GM23248 (cell line): ENCODE results near the gene MSH5. TPM values are rescaled to one million over a fixed set of nuclear protein-coding genes. Genes with fewer than 3 reads are reported as not detected.

Experiments used
- DNase-seq: peaks from one replicate; pipeline ENCODE4 v3.0.0-alpha.2; 2015
- H2AFZ ChIP-seq: fragments of 200-600 bp; sonication (generic); 2 replicates; pipeline ENCODE4 v1.6.1; 2016; ENCODE audit warnings: antibody characterized with exemption
- H3F3A ChIP-seq: fragments of 200-600 bp; sonication (generic); 2 replicates; pipeline ENCODE4 v1.6.1; 2016; ENCODE audit warnings: mild to moderate bottlenecking, antibody characterized with exemption, mixed run types; ENCODE audit not compliant: insufficient read depth
- H3K27ac ChIP-seq: fragments of 200-600 bp; sonication (generic); 2 replicates; pipeline ENCODE4 v1.5.1; 2016; ENCODE audit warnings: mild to moderate bottlenecking
- H3K27me3 ChIP-seq: fragments of 200-600 bp; sonication (generic); replicated peaks from 2 replicates; pipeline ENCODE4 v1.6.1; 2016; ENCODE audit warnings: mild to moderate bottlenecking; ENCODE audit not compliant: insufficient read depth
- H3K36me3 ChIP-seq: fragments of 200-600 bp; sonication (generic); 2 replicates; pipeline ENCODE4 v1.6.1; 2016; ENCODE audit warnings: low read depth, mild to moderate bottlenecking
- H3K4me1 ChIP-seq: fragments of 200-600 bp; sonication (generic); 2 replicates; pipeline ENCODE4 v1.6.1; 2016; ENCODE audit warnings: mild to moderate bottlenecking; ENCODE audit not compliant: insufficient read depth
- H3K4me2 ChIP-seq: fragments of 200-600 bp; sonication (generic); one replicate; pipeline ENCODE4 v1.6.1; 2016; ENCODE audit warnings: mild to moderate bottlenecking; ENCODE audit not compliant: unreplicated experiment
- H3K4me3 ChIP-seq: fragments of 200-600 bp; sonication (generic); 2 replicates; pipeline ENCODE4 v1.5.1; 2016; ENCODE audit warnings: mild to moderate bottlenecking
- H3K79me2 ChIP-seq: fragments of 200-600 bp; sonication (generic); 2 replicates; pipeline ENCODE4 v1.6.1; 2016; ENCODE audit warnings: mild to moderate bottlenecking; ENCODE audit not compliant: insufficient read depth
- H3K9ac ChIP-seq: fragments of 200-600 bp; sonication (generic); 2 replicates; pipeline ENCODE4 v1.6.1; 2016; ENCODE audit warnings: mild to moderate bottlenecking
- H3K9me2 ChIP-seq: fragments of 200-600 bp; sonication (generic); 2 replicates; pipeline ENCODE4 v1.6.1; 2016; ENCODE audit warnings: mixed run types, mild to moderate bottlenecking, moderate library complexity; ENCODE audit not compliant: insufficient read depth
- H3K9me3 ChIP-seq: fragments of 200-600 bp; sonication (generic); one replicate; pipeline ENCODE4 v1.6.1; 2017; ENCODE audit warnings: low read depth
- H4K20me1 ChIP-seq: fragments of 200-600 bp; sonication (generic); 2 replicates; pipeline ENCODE4 v1.6.0; 2016; ENCODE audit not compliant: insufficient read depth
- EZH2 ChIP-seq: fragments of 200-600 bp; sonication (generic); IDR thresholded peaks from 2 replicates; pipeline ENCODE4 v1.6.1; 2018; ENCODE audit warnings: antibody characterized with exemption, mild to moderate bottlenecking; ENCODE audit not compliant: insufficient read depth, poor library complexity, severe bottlenecking
- EZH2phosphoT487 ChIP-seq: fragments of 200-600 bp; sonication (generic); IDR thresholded peaks from 2 replicates; pipeline ENCODE4 v1.6.1; 2018; ENCODE audit warnings: antibody characterized with exemption, moderate library complexity, mild to moderate bottlenecking, low read depth; ENCODE audit not compliant: insufficient read depth
- WGBS, 2 experiments: methylation state at CpG; one replicate each; pipeline ENCODE4 v1.1.6; 2015 to 2017; ENCODE audit warnings: low lambda C conversion rate in 2 of 2, low coverage in 1 of 2; ENCODE audit errors: missing lambda C conversion rate in 2 of 2; 5-methylcytosine and 5-hydroxymethylcytosine counted together
- in situ Hi-C: fragments of 300-500 bp; cut with MboI; formaldehyde crosslinking; loops from 2 replicates; pipeline ENCODE4 v1.15.0; 2020
- polyA plus RNA-seq: library from polyadenylated mRNA; unstranded; fragments of >200 nt; fragmentation: Nextera tagmentation; extraction: Ambion mirVana; gene quantifications from 2 replicates; pipeline ENCODE4 v1.2.1, GENCODE V29; 2016
- total RNA-seq: library from RNA; depleted of rRNA; stranded (reverse); fragments of >200 nt; shearing (Covaris generic); gene quantifications from 2 replicates; pipeline ENCODE4 v1.2.3, GENCODE V29; 2014

MSH5 gene
- total and polyA plus RNA-seq, 2 experiments from 2014 or later = 2.9 to 4.3 TPM

GRCh38 chr6:31782126-31782855, 42.5 kb downstream of the MSH5 start:
- H3K36me3 ChIP-seq = no peaks in the 10 kb centered on the region

GRCh38 chr6:31784098-31784925, 44.5 kb downstream of the MSH5 start:
- in situ Hi-C loops = no loop called here
- no peaks in the 10 kb centered on the region for H4K20me1 ChIP-seq

More at GRCh38 chr6:31782126-31782855, 42.5 kb downstream of the MSH5 start:
- Histone ChIP-seq H3K9me3 (no peaks in the 10 kb centered on the region), H4K20me1 (no peaks in the 10 kb centered on the region), H3K9ac (no peak overlapping the region), H3K27me3 (no peaks in the 10 kb centered on the region), H3F3A (peaks cover 7% of the 10 kb centered on the region; the same call in 1 of the 2 replicates), H3K4me1 (peaks cover 4% of the 10 kb centered on the region), H3K4me3 (no peak overlapping the region), H3K27ac (no peak overlapping the region), H3K79me2 (0 out of 2 replicates have a peak, but pooled peaks cover 1% of the 10 kb centered on the region), H3K4me2 (no peak overlapping the region), H2AFZ (no peak overlapping the region), H3K9me2 (no peaks in the 10 kb centered on the region)
- in situ Hi-C loops = no loop called here
- TF ChIP-seq EZH2 (no peak), EZH2phosphoT487 (no peak)
- WGBS, 2 experiments = 89 to 90% methylated on average over 30 to 32 of the region's 32 CpGs
- no peak for DNase-seq

GRCh38 chr6:31785475-31785874, 45.7 kb downstream of the MSH5 start:
- Histone ChIP-seq H3K4me1 (no peaks in the 10 kb centered on the region), H3K4me2 (no peak overlapping the region), H3K9me3 (no peaks in the 10 kb centered on the region), H3K9me2 (no peaks in the 10 kb centered on the region), H3K36me3 (peaks cover 19% of the 10 kb centered on the region), H2AFZ (no peak overlapping the region), H3F3A (no peaks in the 10 kb centered on the region), H3K9ac (no peak overlapping the region), H4K20me1 (no peaks in the 10 kb centered on the region), H3K27me3 (no peaks in the 10 kb centered on the region), H3K27ac (no peak overlapping the region), H3K4me3 (no peak overlapping the region), H3K79me2 (peaks cover 22% of the 10 kb centered on the region)
- WGBS, 2 experiments = 83 to 90% methylated on average over 11 of the region's 11 CpGs
- no peak for DNase-seq
- no peak for TF ChIP-seq EZH2phosphoT487
- no peak for TF ChIP-seq EZH2
- in situ Hi-C loops = no loop called here

More at GRCh38 chr6:31784098-31784925, 44.5 kb downstream of the MSH5 start:
- no peaks in the 10 kb centered on the region for H3K9me3 ChIP-seq
- DNase-seq = no peak
- H3K79me2 ChIP-seq = peaks cover 12% of the 10 kb centered on the region
- no peaks in the 10 kb centered on the region for H3K4me1 ChIP-seq
- no peak overlapping the region for H3K27ac ChIP-seq
- H3K36me3 ChIP-seq = peaks cover 11% of the 10 kb centered on the region
- H3K4me3 ChIP-seq = no peak overlapping the region
- H2AFZ ChIP-seq = no peak overlapping the region
- no peaks in the 10 kb centered on the region for H3K9me2 ChIP-seq
- no peak overlapping the region for H3K4me2 ChIP-seq
- H3K27me3 ChIP-seq = no peaks in the 10 kb centered on the region
- TF ChIP-seq EZH2phosphoT487 (no peak), EZH2 (no peak)
- H3K9ac ChIP-seq = no peak overlapping the region
- 90 to 91% methylated on average over 15 of the region's 15 CpGs for WGBS, 2 experiments
- H3F3A ChIP-seq = no peaks in the 10 kb centered on the region

GRCh38 chr6:31791324-31792089, 51.7 kb downstream of the MSH5 start:
- no peak for TF ChIP-seq EZH2
- TF ChIP-seq EZH2phosphoT487 = no peak
- DNase-seq = peak; percentile 70
- H3K9me3 ChIP-seq = no peaks in the 10 kb centered on the region
- 63 to 72% methylated on average over 11 to 12 of the region's 12 CpGs for WGBS, 2 experiments
- peaks cover 69% of the 10 kb centered on the region for H3K79me2 ChIP-seq
- H3K27ac ChIP-seq = no peak overlapping the region
- no peaks in the 10 kb centered on the region for H3K9me2 ChIP-seq
- H4K20me1 ChIP-seq = no peaks in the 10 kb centered on the region
- no peak overlapping the region for H3K9ac ChIP-seq
- H3K4me2 ChIP-seq = no peak overlapping the region
- in situ Hi-C loops = no loop called here
- H3K4me3 ChIP-seq = no peak overlapping the region
- no peak overlapping the region for H2AFZ ChIP-seq
- H3K27me3 ChIP-seq = no peaks in the 10 kb centered on the region
- H3K4me1 ChIP-seq = peaks cover 6% of the 10 kb centered on the region; the same call in 1 of the 2 replicates
- peaks cover 24% of the 10 kb centered on the region for H3K36me3 ChIP-seq
- H3F3A ChIP-seq = peaks cover 9% of the 10 kb centered on the region
